GM18502 (cell line): ENCODE measurements around the gene COMT.
A peak's percentile ranks its signal among the peaks of the same experiment; 100 is the strongest.

ENCODE experiments used
- ATAC-seq: cut with Tn5 transposase; IDR thresholded peaks from one replicate; pipeline ENCODE4 v1.9.1; 2021; ENCODE audit warnings: mild to moderate bottlenecking; ENCODE audit not compliant: unreplicated experiment, poor library complexity

Gene COMT

DNA sequence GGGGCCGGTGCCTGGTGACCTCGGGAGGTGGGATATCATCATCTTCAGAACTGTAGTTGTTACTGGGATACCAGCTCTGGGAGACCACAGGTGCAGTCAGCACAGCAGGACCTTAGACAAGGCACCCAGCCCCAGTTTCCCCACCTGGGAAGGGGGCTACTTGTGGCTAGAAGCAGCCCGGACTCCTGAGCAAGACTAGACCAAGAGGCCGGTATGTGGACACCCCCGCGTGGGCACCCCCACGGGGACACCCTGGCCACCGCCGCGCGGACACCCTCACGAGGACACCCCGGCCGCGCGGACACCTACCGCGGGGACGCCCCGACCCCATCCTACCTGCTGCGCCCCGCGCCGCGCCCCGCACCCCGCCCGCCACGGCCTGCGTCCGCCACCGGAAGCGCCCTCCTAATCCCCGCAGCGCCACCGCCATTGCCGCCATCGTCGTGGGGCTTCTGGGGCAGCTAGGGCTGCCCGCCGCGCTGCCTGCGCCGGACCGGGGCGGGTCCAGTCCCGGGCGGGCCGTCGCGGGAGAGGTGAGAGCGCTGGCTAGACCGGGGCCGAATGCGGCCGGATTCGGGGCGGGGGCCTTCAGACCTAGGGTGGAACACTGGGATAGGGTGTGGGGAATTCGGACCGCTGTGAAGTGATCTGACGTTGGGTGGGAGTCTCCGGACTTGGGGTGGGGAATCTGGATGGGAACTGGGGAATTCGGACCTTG is at the start of gene COMT, which contains the start of gene TXNRD2:
Gene COMT (plus strand): TSS at position 408 of the 718 bp plus-strand sequence. CDS start 20,755 bp downstream, outside the sequence.
Gene TXNRD2 (minus strand): TSS at position 454 of the 718 bp plus-strand sequence. CDS start 15 bp downstream, at position 439.
- ATAC-seq, result peak; percentile 58

DNA sequence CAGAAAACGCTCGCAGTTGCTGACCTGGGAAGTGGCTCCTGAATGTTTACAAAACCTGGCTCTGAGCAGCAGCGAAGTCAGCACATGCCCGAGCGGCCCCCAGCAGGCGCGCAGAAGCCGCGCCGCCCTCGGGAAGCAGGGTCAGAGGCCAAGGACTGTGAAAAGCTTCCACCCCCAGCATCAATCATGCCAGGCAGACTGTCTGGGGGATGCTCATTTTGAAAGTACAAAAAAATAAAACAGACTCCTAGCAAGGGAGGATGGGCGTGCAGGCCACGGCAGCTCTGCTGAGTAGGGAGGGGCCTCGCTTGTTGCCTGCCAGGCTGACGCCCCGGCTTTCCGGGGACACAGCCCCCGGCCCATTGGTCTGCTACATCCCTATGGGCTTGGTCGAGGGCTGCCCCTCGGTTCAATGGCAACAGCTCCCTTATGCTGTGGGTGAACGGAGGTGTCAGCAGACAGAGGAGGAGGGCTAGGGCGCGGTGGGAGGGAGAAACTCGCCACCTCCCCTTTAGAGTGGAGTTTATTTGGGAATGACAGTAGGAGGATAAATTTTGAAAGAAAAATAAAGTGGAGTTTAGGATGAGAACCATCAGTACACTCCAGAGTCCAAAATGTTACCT is 49.2 kb upstream of the COMT start:
- no peak for ATAC-seq

DNA sequence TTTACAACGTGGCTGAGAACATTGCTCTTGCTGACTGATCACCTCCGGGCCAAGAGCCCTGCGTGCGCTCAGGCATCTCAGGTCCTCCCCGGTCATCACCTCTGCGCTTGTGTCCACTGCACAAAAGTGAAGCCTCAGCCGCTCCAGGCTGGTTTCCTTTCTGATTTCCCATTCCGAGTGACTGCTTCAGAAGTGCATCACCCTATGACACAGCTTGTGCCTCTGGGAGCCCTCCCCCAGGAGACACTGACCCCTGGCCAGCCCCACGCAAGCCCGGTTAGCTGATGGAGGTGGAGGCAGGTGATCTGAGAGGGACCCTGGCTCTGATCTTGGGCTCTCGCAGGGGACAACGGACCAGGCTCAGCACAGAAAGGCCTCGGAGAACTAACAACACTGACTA is 48.6 kb upstream of the COMT start:
- no peak for ATAC-seq

DNA sequence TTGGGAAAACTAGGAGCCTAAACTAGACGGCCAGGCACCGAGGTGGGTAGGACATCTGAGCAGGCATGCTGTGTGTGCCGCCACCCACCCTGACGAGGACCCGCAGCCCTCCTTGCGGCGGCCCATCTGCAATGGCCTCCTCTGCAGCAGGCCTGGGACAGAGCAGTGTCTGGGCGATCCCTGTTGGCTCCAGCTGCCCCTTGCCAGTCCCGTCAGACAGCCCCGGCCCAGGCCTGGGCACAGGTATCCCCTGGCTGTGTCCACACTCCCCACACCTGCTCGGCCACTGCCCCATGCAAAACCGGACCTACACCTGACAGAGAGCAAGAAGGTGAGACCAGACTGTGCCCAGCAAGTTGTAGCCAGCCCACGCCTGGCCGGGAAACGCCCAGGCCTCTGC is 48.2 kb upstream of the COMT start:
- ATAC-seq, result no peak

DNA sequence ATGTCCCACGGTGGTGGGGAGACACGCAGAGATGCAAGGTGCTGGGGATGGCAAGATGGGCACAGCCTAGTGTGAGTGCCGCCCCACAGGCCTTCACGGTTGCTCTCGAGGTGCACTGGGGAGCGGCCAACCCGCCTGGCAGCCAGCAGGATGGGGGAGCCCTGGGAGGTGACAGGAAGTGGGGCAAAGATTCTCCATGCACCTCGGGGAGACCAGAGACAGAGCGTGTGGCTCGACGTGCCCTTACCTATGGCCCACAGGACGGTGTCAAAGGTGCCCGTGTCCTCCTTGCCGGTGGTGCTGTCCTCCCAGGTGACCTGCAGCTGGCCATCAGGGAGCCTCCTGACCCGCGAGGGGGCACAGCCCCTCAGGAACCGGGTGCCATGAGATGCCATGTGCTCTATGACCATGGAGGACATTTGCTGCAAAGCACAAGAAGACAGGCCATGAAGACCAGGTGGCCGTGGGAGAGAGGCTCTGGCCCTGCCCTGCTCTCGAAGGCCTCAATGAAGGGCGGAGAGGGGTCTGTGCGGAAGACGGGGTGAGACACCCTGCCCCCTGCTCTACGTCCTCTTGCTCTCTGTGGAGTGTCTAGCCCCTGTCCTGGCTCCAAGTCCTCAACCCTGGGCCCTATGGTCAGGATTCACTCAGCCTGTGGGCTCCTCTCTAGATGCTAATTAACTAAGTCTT is 46.3 kb upstream of the COMT start:
- no peak for ATAC-seq

DNA sequence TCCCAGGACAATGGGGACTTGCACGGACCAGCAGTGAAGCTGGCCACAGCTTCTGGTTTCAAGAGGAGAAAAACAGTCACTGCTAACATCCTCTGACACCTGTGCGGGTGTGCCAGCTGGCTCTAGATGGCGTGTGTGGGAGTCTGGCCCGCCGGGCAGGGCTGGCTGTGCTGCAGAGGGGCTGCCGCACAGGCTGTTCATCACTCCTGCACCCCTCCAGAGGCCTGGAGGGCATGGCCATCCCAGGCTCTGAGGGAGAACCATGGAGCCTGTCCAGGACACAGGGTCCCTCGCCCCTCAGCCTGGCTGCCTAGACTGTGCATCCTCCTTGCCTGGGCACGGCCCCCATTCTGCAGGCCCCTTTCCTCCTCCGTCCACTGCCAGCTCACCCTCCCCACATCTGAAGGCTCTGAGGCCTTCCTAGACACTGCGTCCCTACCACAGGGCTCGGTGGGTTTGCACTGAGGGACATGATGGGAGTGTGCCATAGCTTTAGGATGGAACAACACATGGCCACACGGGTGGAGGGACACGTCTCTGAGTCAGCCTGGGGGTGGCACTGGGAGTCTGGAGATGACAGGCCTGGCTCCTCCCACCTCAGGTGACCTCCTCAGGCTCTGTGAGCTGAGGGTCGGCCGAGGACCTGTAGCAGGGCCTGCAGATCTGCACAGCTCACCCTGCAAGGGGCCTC is 44.8 kb upstream of the COMT start:
- no peak for ATAC-seq

DNA sequence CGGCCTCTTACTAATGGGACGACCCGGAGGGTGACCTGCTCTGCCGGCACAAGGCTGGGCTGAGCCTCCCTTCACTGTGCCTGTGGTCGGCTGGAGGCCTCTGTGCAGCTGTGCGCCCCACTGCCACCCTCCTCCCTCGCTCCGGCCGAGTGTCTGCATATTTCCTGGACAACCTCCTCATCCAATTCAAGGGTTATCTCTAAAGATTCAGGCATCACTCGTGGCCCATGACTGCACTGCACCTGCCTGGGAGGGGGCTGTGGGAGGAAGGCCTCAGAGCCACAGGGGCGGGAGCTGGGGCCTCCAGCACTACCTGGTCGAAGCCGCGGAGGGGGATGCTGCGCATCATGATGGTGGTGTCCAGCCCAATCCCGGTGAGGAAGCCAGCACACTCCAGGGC is 43.8 kb upstream of the COMT start:
- no peak for ATAC-seq

DNA sequence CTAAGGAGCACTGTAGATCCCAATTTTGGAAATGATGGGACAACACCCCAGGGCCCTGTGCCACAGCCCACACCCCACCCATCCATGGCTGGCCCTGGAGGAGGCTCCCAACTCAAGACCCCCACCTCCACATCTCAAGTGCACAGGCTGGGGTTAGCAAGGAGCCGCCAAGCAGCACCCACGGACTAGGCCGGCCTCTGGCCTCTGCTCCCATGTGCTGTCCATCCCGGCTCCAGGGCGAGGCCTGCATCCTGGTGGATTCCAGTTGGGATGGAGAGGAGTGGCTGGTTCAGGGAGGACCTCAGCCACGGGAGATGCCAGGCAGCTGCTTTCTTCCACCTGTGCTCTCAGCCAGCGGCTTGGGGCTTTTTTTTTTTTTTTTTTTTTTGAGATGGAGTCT is 43.4 kb upstream of the COMT start:
- ATAC-seq, result no peak

DNA sequence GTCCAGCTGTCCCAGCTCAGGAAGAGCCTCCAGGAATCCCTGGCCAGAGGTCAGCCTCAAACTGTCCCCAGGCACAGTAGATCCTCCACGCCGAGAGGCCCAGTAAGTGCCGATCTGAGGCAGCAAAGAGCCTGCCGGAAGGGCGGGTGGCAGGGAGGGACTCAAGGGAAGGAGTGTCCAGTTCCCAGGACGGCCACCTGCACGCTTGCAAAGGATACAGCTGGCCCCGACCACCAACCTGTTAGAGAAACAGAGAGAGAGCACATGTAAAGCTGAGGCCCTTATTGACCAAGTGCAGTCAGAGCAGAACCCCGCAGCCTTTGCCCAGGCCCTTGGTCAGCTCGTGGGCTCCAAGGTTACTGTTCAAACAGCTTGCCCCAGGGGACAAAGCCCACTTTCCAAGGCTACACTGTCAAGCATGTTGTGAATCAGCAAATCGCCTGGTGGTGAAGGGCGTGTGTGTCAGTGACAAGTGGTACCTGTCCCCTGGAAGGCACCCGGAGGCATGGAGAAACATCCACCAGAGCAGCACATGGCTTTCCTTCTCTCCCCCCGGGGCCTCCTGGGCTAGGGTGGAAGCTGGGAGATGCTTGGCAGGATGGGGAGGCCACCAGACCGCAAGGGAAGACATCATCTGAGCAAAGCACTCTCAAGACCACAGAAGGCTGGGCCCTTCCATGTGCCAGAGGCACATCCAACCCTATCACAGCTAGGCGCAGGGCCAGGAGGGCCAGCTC is 42.6 kb upstream of the COMT start:
- ATAC-seq, result no peak

DNA sequence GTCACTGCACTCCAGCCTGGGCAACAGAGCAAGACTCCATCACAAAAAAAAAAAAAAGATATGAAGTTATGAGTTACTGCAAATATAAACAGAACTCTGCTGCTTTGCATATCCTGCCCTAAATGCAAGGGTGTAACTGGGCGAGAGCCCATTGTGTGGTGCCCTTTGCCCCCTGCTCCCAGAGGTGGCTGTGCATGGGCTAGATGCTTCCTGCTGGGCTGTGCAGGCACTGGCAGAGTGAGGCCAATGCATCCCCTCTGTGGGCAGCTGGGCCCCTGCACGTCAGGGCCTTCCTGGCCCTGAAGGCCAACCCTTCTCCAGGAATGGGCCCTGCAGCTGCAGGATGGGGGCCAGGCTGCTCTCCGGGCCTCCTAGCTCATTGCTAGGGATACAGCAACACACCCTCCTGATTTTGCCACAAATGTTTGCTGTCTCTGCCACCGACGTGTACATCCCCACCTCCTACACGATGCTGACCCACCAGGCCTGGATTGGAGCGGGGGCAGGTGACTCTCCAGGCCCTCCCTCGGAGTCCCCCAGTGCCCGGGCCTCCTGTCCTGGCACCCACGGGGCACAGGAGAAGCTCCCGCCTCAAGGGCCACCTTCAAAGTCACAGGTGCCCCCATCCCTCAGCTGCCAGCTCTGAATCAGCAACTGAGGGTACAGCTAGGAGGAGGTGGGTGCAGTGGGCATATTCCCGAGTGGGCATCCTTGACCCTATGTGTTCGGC is 40.7 kb upstream of the COMT start:
- ATAC-seq, result no peak

DNA sequence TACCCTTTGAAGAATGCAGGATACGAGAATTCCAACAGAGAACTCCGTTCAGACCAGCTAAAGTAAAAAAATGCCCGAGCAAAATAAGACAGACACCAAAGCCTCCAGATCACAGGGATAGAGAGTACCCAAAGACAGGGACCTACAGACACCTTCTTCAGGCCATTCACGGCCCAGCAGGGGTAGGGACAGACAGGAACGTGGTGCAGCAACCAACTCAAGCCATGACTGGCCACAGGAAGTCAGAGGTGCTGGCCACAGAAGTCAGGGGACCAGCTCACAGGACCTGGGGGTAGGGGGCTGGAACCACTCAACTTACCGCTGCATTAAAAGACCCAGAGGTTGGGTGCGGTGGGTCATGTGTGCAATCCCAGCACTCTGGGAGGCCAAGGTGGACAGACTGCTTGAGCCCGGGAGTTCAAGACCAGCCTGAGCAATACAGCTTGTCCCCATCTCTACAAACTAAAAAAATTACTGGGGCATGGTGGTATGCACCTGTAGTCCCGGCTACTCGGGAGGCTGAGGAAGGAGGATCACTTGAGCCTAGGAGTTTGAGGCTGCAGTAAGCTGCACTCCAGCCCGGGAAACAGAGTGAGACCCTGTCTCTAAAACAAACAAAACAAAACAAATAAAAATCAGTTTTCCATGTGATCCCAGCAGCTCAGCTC is 39.9 kb upstream of the COMT start:
- no peak for ATAC-seq

DNA sequence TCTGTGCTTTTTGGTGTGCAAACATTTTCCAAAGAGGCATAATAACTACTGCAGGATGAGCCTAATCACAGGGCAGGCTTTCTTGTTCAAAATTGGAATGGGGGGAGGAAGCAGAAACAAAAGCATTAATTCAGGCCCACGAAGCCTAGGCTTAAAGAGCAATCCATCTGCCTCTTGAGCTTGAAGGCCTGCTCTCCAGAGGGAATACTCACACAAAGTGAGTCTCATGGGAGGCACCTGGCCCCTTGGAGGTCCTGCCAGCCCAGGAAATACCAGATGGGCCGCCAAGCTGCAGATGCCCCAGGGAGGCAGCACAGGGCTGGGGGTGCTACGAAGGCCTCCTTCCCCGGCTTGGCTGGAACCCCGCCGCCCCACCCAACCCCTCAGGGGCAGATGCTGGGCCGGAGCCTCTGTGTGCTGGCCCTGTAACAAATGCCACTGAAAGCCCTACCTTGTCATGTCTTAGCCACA is 39.3 kb upstream of the COMT start:
- ATAC-seq, result no peak

DNA sequence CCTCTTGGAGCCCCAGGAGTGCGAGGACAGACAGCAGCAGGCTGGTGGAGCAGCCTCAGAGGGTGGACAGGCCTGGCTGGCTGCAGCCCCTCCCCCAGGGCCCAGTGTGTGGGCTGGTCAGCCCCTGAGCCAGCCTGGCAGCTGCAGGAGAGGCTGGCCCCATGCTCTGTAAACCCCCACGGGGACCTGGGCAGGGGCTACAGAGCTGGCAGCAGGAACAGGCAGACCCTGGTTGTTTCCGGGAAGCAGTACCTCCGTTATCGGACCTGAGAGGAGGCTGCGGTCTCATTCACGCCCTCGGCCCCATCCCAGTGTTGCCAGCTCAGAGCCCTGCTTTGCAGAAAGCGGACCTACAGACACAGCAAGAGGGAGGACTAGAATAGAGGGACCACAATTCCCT is 38.5 kb upstream of the COMT start:
- ATAC-seq, result no peak

DNA sequence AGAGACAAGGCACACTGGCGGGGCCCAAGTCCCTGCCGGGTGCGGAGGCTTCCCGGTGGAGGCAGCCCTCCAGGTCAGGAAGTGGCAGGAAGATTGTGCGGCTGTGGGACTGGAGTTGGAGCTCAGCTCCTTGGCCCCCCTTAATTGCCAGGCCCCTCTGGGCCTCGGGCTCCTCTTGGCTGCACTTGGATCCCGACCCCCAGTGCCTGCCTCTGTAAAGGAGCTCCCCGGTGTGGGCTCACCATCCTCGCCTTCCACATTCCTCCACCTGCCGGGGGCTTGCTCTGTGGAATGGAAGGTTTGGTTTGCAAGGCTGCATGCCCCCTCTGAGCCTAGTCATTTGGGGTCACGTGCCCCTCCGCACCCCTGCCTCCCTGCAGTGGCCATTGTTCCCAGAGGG is 38.1 kb upstream of the COMT start:
- ATAC-seq, result no peak

DNA sequence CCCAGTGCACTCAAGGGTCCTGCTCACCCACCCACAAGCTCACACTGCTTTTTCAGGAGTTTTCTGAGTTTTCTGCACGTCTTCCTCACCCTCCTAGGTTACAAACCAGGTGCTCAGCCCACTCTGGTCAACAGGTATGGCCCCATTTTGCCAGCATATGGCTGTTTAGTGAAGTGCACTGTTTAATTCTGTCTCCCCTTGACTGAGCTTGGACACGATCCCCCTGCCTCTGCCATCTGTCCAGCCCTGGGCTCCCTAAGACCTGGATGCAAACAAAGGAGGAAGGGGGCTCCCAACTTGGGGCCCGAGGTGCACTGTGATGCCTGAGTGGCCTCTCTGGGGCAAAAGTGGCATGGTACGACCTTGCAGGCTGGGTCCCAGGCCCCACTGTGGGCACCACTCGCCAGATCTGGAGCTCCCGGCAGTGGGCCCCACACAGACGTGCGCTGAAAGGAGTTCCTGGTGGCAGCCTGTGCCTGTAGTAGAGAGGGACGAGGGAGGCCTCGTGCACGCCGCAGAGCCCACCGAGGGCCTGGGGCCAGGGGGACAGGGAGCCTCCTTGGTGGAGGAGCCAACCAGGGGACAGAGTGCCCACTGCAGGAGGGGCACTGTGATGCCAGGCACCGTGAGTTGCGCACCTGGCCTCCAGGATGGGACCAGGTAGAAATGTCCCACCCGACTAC is 37.3 kb upstream of the COMT start:
- ATAC-seq, result no peak

DNA sequence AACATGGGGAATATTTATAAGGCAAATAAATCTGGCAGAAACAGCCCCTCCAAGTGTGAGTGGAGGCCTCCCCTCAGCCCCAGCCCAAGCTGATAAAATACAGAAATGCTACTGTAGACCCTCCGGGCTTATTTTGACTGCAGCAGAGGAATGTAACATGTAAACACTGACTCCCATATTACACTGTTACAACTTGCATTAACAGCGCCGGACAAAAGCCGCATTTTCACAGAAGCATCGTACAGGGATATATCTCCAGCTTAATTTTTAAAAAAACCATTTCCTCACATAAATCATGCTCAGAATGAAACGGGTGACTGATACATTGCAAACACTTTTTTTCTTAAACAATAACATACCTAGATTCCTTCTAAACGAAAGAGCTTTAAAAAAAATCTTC is 36.6 kb upstream of the COMT start:
- no peak for ATAC-seq

DNA sequence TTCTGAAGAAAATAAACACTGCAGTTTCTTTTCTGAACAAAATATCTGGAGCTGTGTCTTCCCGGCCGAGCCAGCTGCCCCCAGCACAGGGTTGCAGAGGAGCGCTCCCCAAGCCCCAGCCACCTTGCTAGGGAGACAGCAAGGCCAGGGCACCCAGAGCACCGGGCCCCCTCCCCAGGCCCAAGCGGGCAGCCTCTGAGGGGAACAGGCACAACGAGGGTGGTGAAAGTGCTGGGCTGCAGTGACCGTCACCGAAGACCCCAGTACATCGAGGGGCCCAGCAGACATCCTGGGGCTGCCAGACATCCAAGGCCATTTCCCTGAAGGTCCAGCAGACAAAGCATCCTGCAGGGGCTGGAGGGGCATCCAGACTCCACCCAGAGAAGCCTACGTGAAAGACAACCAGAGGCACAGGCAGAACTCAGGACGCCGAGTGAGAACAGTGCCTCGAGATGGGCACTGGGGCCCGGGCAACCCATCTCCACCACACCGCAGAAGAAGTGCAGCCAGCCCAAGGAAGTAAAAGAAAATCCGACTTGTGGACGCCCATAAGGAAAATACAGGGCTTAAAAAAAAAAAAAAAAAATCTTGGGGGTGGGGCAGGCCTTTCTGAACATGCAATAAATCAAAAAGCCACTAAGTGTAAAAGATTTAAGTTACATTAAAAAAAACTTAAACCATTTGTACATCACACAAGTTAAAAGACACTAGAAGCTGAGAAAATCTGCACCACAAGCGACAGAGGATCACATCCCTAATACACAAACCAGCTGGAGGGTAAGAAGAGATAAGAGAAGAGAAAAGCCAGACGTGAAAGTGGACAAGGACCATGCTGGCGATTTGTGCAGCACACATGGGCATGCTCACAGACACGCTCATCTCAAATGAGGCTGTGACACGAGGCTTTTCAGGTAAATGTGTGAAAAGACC is 36.0 kb upstream of the COMT start:
- ATAC-seq, result no peak
